ENCODE results near the gene SLC6A18. TPM values are rescaled to one million over a fixed set of nuclear protein-coding genes. Genes with fewer than 3 reads are reported as not detected.
A peak's percentile ranks its signal among the peaks of the same experiment; 100 is the strongest.

The SLC6A18 gene
- total and polyA plus RNA-seq, 2 of the 13 experiments (the other 11 are each of a cell fraction or from before 2014, with no cell fraction given): not detected

GRCh38 chr5:1222147-1222546 lies 3.0 kb upstream of the SLC6A18 start:
- Histone ChIP-seq H3K9ac (ENCODE audit: insufficient read depth, low read depth, low read length) (no peak overlapping the region), H4K20me1 (ENCODE audit: insufficient read depth, low read length) (no peaks in the 10 kb centered on the region), H3K4me2 (ENCODE audit: low read depth, low read length) (no peak overlapping the region), H2AFZ (ENCODE audit: low read length) (no peak overlapping the region), H3K4me3 (replicated peaks in 1 of 3; ENCODE audit: insufficient read depth in 1 of 3, low read depth in 2 of 3, low read length in 3 of 3) (no peak overlapping the region), H3K36me3 (replicated peaks in 1 of 2; ENCODE audit: control insufficient read depth in 1 of 2, insufficient read depth in 2 of 2, low read length in 2 of 2) (no peaks in the 10 kb centered on the region), H3K27ac (ENCODE audit: extremely low read length, insufficient read depth, low read length) (no peak overlapping the region), H3K4me1 (ENCODE audit: insufficient read depth, low read length) (no peaks in the 10 kb centered on the region), H3K27me3 (ENCODE audit: control insufficient read depth in 1 of 2, insufficient read depth in 2 of 2, low read length in 2 of 2) (peaks cover 8 to 66% of the 10 kb centered on the region in 2 experiments; a peak in 4 of 5 replicates), H3K9me3 (ENCODE audit: low read length) (no peaks in the 10 kb centered on the region), H3K79me2 (ENCODE audit: insufficient read depth, low read length) (no peaks in the 10 kb centered on the region)
- in situ Hi-C loops (cut with HindIII; ENCODE audit: extremely low pct_ligation_motif_present, low pct_unique_long_range_greater_than_20kb) (no loop called here), intact Hi-C loops (cut with micrococcal nuclease; ENCODE audit: unreplicated experiment) (no loop called here)
- 64% methylated on average over 9 of the region's 9 CpGs for WGBS (ENCODE audit: low lambda C conversion rate)
- TF ChIP-seq ZNF678 (CRISPR knock-in tag; IDR thresholded peaks at IDR 0.05): no peak
- no peak for TF ChIP-seq ZNF550 (CRISPR knock-in tag; IDR thresholded peaks at IDR 0.05; ENCODE audit: borderline replicate concordance)
- TF ChIP-seq MED13 (CRISPR knock-in tag; IDR thresholded peaks at IDR 0.05): no peak
- TF ChIP-seq MNT (IDR thresholded peaks at IDR 0.05): peak; percentile 98
- no peak for TF ChIP-seq JUND (CRISPR knock-in tag; IDR thresholded peaks at IDR 0.05)
- no peak for TF ChIP-seq FOXO4 (CRISPR knock-in tag; conservative IDR thresholded peaks at IDR 0.05)
- no peak for TF ChIP-seq ZNF768 (CRISPR knock-in tag; IDR thresholded peaks at IDR 0.05)
- DNase-seq (ENCODE audit: low spot score) (no peak), FAIRE-seq (no peak), ATAC-seq (no peak)
- POLR2A ChIA-PET: no interaction called here
- BruUV-seq (replicated peaks): no TSS peak
- CTCF ChIA-PET (ENCODE audit: low intra/inter-chr PET ratio, low total read pairs): no interaction called here

Measured in HepG2 (cell line).